ENCODE measurements around the gene EXOC2.
A peak's percentile ranks its signal among the peaks of the same experiment; 100 is the strongest.

EXOC2 gene

DNA sequence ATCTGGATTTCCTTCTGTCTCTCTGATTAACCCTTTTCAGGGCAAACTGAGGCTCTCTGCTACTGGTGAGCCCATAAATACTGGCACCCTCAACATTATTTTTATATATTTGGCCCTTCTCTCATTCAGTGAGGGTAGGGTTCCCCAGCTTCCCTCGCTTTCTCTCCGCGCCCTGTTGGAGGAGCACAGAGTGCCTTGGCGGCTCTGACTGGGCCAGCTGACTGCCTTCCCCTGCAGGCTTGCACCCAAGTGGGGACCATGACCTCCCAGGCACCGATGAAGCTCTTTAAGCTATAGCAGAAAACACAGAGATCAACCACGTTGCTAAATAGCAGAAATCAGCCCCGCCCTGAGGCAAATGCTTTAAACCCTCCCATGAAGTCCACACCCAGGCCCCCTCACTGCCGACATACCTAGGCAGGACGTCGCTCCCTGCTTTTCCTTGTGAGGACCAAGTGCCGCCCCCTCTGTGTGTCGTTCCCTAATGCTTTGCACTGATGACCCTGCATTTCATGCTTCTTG is 141.0 kb downstream of the EXOC2 start:
- Histone ChIP-seq H3K9me3 (ENCODE audit: severe bottlenecking) (no peaks in the 10 kb centered on the region), H3K36me3 (peaks cover 18% of the 10 kb centered on the region)
- TF ChIP-seq, protein P1, sequence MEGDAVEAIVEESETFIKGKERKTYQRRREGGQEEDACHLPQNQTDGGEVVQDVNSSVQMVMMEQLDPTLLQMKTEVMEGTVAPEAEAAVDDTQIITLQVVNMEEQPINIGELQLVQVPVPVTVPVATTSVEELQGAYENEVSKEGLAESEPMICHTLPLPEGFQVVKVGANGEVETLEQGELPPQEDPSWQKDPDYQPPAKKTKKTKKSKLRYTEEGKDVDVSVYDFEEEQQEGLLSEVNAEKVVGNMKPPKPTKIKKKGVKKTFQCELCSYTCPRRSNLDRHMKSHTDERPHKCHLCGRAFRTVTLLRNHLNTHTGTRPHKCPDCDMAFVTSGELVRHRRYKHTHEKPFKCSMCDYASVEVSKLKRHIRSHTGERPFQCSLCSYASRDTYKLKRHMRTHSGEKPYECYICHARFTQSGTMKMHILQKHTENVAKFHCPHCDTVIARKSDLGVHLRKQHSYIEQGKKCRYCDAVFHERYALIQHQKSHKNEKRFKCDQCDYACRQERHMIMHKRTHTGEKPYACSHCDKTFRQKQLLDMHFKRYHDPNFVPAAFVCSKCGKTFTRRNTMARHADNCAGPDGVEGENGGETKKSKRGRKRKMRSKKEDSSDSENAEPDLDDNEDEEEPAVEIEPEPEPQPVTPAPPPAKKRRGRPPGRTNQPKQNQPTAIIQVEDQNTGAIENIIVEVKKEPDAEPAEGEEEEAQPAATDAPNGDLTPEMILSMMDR (IDR thresholded peaks at IDR 0.05; ENCODE audit: low read depth, low read length) = no peak

DNA sequence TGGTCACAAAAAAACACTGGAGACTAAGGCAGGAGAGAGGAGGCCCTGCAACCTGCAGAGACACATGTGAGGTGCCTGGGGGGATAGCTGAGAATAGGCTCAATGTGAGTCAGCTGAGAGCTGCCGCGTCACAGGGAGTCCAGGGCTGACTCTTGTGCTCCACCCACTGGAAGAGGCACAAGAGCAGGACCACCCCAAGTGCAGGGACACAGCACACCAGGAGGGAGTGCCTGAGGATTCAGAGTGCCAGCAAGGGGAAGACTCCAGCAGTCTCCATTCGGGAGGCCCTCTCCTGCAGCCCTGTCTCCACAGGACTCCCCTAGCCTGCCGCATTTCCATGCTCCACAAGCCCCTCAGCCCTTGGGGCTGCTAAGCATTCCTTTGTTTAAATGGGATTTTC is 141.5 kb downstream of the EXOC2 start:
- H3K9me3 ChIP-seq (ENCODE audit: severe bottlenecking) = no peaks in the 10 kb centered on the region
- peak; percentile 47 for DNase-seq
- TF ChIP-seq, protein P1 (IDR thresholded peaks at IDR 0.05; ENCODE audit: low read depth, low read length) = peak; percentile 72
- H3K27me3 ChIP-seq (ENCODE audit: insufficient read depth, low read depth, severe bottlenecking) = no peaks in the 10 kb centered on the region
- no peak overlapping the region for H3K4me3 ChIP-seq (ENCODE audit: low read depth, low read length)
- H3K36me3 ChIP-seq = peaks cover 18% of the 10 kb centered on the region
- no peak overlapping the region for H3K27ac ChIP-seq

More for the DNA sequence above, 141.0 kb downstream of the EXOC2 start:
- no peak overlapping the region for H3K27ac ChIP-seq
- no peaks in the 10 kb centered on the region for H3K27me3 ChIP-seq (ENCODE audit: insufficient read depth, low read depth, severe bottlenecking)
- no peak for DNase-seq
- H3K4me3 ChIP-seq (ENCODE audit: low read depth, low read length) = no peak overlapping the region

- H3K4me3 ChIP-seq (ENCODE audit: low read depth, low read length) = no peak overlapping the region
- H3K9me3 ChIP-seq (ENCODE audit: severe bottlenecking) = no peaks in the 10 kb centered on the region
- DNase-seq = no peak
- no peaks in the 10 kb centered on the region for H3K27me3 ChIP-seq (ENCODE audit: insufficient read depth, low read depth, severe bottlenecking)
- H3K36me3 ChIP-seq = peaks cover 9% of the 10 kb centered on the region
- TF ChIP-seq, protein P1 (IDR thresholded peaks at IDR 0.05; ENCODE audit: low read depth, low read length) = no peak
- H3K27ac ChIP-seq = no peak overlapping the region
Measured at GRCh38 chr6:549906-550305, 143.0 kb downstream of the EXOC2 start.

DNA sequence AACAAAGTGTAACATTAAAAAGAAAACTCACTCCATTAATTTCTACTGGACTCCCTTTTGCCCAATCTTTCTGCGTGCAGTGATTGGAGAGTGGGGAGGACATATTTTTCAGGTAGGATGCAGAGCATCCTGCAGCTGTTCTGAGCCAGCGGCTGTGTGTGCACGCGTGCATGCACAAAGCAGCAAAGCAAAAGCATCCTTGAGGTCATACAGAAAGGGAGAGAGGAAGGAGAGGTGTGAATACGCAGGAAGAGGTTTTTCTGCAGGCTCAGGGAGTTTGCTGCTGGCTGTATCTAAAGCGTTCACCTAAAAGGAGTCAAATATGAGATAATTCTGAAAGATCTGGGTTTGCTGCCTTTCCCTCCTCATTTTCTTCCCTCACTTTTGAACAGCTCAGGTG is 144.4 kb downstream of the EXOC2 start:
- no peak overlapping the region for H3K27ac ChIP-seq
- peaks cover 14% of the 10 kb centered on the region for H3K36me3 ChIP-seq
- H3K9me3 ChIP-seq (ENCODE audit: severe bottlenecking) = no peaks in the 10 kb centered on the region
- no peaks in the 10 kb centered on the region for H3K27me3 ChIP-seq (ENCODE audit: insufficient read depth, low read depth, severe bottlenecking)
- no peak for DNase-seq
- TF ChIP-seq, protein P1 (IDR thresholded peaks at IDR 0.05; ENCODE audit: low read depth, low read length) = no peak
- H3K4me3 ChIP-seq (ENCODE audit: low read depth, low read length) = no peak overlapping the region

GRCh38 chr6:548091-548490 is 144.8 kb downstream of the EXOC2 start:
- H3K9me3 ChIP-seq (ENCODE audit: severe bottlenecking) = no peaks in the 10 kb centered on the region
- H3K36me3 ChIP-seq = peaks cover 16% of the 10 kb centered on the region
- H3K27ac ChIP-seq = no peak overlapping the region
- no peaks in the 10 kb centered on the region for H3K27me3 ChIP-seq (ENCODE audit: insufficient read depth, low read depth, severe bottlenecking)
- no peak for DNase-seq
- TF ChIP-seq, protein P1 (IDR thresholded peaks at IDR 0.05; ENCODE audit: low read depth, low read length) = no peak
- no peak overlapping the region for H3K4me3 ChIP-seq (ENCODE audit: low read depth, low read length)

DNA sequence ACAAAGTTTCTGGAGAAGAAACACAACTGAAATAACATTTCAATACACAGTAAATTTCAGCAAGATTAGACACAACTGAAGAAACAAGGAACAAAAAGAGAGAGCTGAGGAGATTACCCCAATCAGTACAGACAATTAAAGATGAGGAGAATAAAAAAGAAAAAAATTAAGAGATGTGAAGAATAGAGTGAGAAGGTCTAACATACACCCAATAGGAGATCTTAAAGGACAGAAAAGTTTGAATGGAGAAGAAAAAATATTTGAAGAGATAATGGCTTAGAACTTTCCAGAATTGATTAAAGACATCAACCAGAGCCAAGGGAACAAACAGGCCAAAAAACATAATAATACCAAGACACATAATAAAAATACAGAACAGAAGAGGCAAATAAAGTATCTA is 152.4 kb downstream of the EXOC2 start:
- peaks cover 12% of the 10 kb centered on the region for H3K36me3 ChIP-seq
- H3K4me3 ChIP-seq (ENCODE audit: low read depth, low read length) = no peak overlapping the region
- no peak for DNase-seq
- H3K27me3 ChIP-seq (ENCODE audit: insufficient read depth, low read depth, severe bottlenecking) = no peaks in the 10 kb centered on the region
- no peaks in the 10 kb centered on the region for H3K9me3 ChIP-seq (ENCODE audit: severe bottlenecking)
- TF ChIP-seq, protein P1 (IDR thresholded peaks at IDR 0.05; ENCODE audit: low read depth, low read length) = no peak
- no peak overlapping the region for H3K27ac ChIP-seq
